HepG2 (cell line): Measurements from ENCODE around the gene STX1B. TPM values are rescaled to one million over a fixed set of nuclear protein-coding genes. Genes with fewer than 3 reads are reported as not detected.

Experiments
- ARNTL ChIP-seq: sonication (generic); formaldehyde crosslinking; IDR thresholded peaks from 2 replicates; pipeline ENCODE4 v1.4.0; 2020; ENCODE audit warnings: mild to moderate bottlenecking, missing genetic modification reagents
- ETV6 ChIP-seq: sonication (generic); formaldehyde crosslinking; conservative IDR thresholded peaks from 2 replicates; pipeline ENCODE4 v1.4.0; 2020; ENCODE audit warnings: missing genetic modification reagents
- FOXA3 ChIP-seq: IDR thresholded peaks from 2 replicates; pipeline ENCODE4 v1.6.1; 2016; ENCODE audit warnings: missing genetic modification reagents, missing compliant biosample characterization
- GABPB1 ChIP-seq: IDR thresholded peaks from 2 replicates; pipeline ENCODE4 v1.6.1; 2016; ENCODE audit warnings: mild to moderate bottlenecking, missing genetic modification reagents, moderate library complexity, missing compliant biosample characterization
- GTF2F1 ChIP-seq: fragments of 150-350 bp; IDR thresholded peaks from 2 replicates; pipeline ENCODE4 v1.6.1; 2014; ENCODE audit warnings: low read length
- IRF1 ChIP-seq: sonication (generic); formaldehyde crosslinking; IDR thresholded peaks from 2 replicates; pipeline ENCODE4 v1.4.0; 2020; ENCODE audit warnings: low read depth, mild to moderate bottlenecking, missing genetic modification reagents
- KDM1A ChIP-seq: IDR thresholded peaks from 2 replicates; pipeline ENCODE4 v1.6.1; 2016; ENCODE audit warnings: missing compliant biosample characterization
- NFE2L2 ChIP-seq: fragments of 150-350 bp; IDR thresholded peaks from 2 replicates; pipeline ENCODE4 v1.6.1; 2014; ENCODE audit warnings: low read length
- NFKBIZ ChIP-seq: IDR thresholded peaks from 2 replicates; pipeline ENCODE4 v1.6.1; 2018; ENCODE audit warnings: missing genetic modification reagents, missing compliant biosample characterization
- RAD21 ChIP-seq: fragments of 450-650 bp; formaldehyde crosslinking; IDR thresholded peaks from 2 replicates; pipeline ENCODE4 v1.5.0; 2020; ENCODE audit warnings: mild to moderate bottlenecking
- THYN1 ChIP-seq: sonication (generic); formaldehyde crosslinking; IDR thresholded peaks from 2 replicates; pipeline ENCODE4 v1.8.1; 2023; ENCODE audit warnings: low read depth, mild to moderate bottlenecking, moderate library complexity, missing genetic modification reagents, borderline replicate concordance
- TOE1 ChIP-seq: sonication (generic); formaldehyde crosslinking; IDR thresholded peaks from 2 replicates; pipeline ENCODE4 v1.4.0; 2020; ENCODE audit warnings: mild to moderate bottlenecking, missing genetic modification reagents
- ZBTB38 ChIP-seq: sonication (generic); formaldehyde crosslinking; IDR thresholded peaks from 2 replicates; pipeline ENCODE4 v1.5.1; 2020; ENCODE audit warnings: mild to moderate bottlenecking, missing genetic modification reagents
- ZFY ChIP-seq: sonication (generic); formaldehyde crosslinking; IDR thresholded peaks from 2 replicates; pipeline ENCODE4 v1.4.0; 2020; ENCODE audit warnings: missing genetic modification reagents
- ZNF280D ChIP-seq: sonication (generic); formaldehyde crosslinking; IDR thresholded peaks from 2 replicates; pipeline ENCODE4 v1.5.1; 2020; ENCODE audit warnings: mild to moderate bottlenecking, missing genetic modification reagents
- ZNF414 ChIP-seq: sonication (generic); formaldehyde crosslinking; IDR thresholded peaks from 2 replicates; pipeline ENCODE4 v1.5.0; 2020; ENCODE audit warnings: missing genetic modification reagents
- ZNF431 ChIP-seq: sonication (generic); formaldehyde crosslinking; IDR thresholded peaks from 2 replicates; pipeline ENCODE4 v1.9.0; 2022; ENCODE audit warnings: missing genetic modification reagents, low read depth, mild to moderate bottlenecking, borderline replicate concordance
- ZNF451 ChIP-seq: sonication (generic); formaldehyde crosslinking; IDR thresholded peaks from 2 replicates; pipeline ENCODE4 v1.5.0; 2020; ENCODE audit warnings: mild to moderate bottlenecking, missing genetic modification reagents
- ZNF512 ChIP-seq: sonication (generic); formaldehyde crosslinking; IDR thresholded peaks from 2 replicates; pipeline ENCODE4 v1.4.0; 2020; ENCODE audit warnings: mild to moderate bottlenecking, missing genetic modification reagents
- ZNF761 ChIP-seq: sonication (generic); formaldehyde crosslinking; conservative IDR thresholded peaks from 2 replicates; pipeline ENCODE4 v1.4.0; 2020; ENCODE audit warnings: mild to moderate bottlenecking, missing genetic modification reagents
- ZNF770 ChIP-seq: sonication (generic); formaldehyde crosslinking; IDR thresholded peaks from 2 replicates; pipeline ENCODE4 v1.5.0; 2020; ENCODE audit warnings: mild to moderate bottlenecking, missing genetic modification reagents
- ZNF777 ChIP-seq: sonication (generic); formaldehyde crosslinking; IDR thresholded peaks from 2 replicates; pipeline ENCODE4 v1.4.0; 2020; ENCODE audit warnings: missing genetic modification reagents
- ZNF850 ChIP-seq: sonication (generic); formaldehyde crosslinking; conservative IDR thresholded peaks from 2 replicates; pipeline ENCODE4 v1.9.0; 2021; ENCODE audit warnings: mild to moderate bottlenecking, missing genetic modification reagents
- polyA plus RNA-seq, 8 experiments: library from polyadenylated mRNA; depleted of rRNA in 3 of 8; stranded (reverse) in 7 of 8; unstranded in 1 of 8; fragments of >200 nt; fragmentation: Illumina TruSeq in 4 of 8; extraction: Trizol in 4 of 8; gene quantifications; 2 replicates each; pipeline versions ENCODE4 v1.2.1 to v1.2.3, GENCODE V29; 2011 to 2016; ENCODE audit warnings: low read depth in 4 of 8, missing spikeins in 1 of 8, mixed read lengths in 1 of 8; ENCODE audit not compliant: insufficient read depth in 1 of 8
- total RNA-seq, 5 experiments: library from RNA; depleted of rRNA; stranded (reverse); fragments of >200 nt; fragmentation: Illumina TruSeq; extraction: Trizol; gene quantifications; 2 replicates each; pipeline ENCODE4 v1.2.3, GENCODE V29; 2016; ENCODE audit warnings: low read depth in 1 of 5

The STX1B gene
- total and polyA plus RNA-seq, 2 of the 13 experiments (the other 11 are each of a cell fraction or from before 2014, with no cell fraction given), result 2.1 to 3.0 TPM

GRCh38 chr16:30985401-30986128, 24.9 kb downstream of the STX1B start (continued):
- TF ChIP-seq ZNF770 (CRISPR knock-in tag) (peak; percentile 75), ZNF761 (CRISPR knock-in tag) (no peak), ZFY (CRISPR knock-in tag) (peak; percentile 88), ZNF280D (CRISPR knock-in tag) (no peak), ZNF431 (CRISPR knock-in tag) (no peak; the same call in 1 of the 2 replicates), ETV6 (no peak), TOE1 (CRISPR knock-in tag) (no peak), GTF2F1 (no peak), ZNF850 (no peak), ZNF777 (peak; percentile 58), ZBTB38 (CRISPR knock-in tag) (peak; percentile 35), RAD21 (CRISPR knock-in tag) (peak; percentile 99), NFKBIZ (no peak), IRF1 (0 out of 2 replicates have a peak, but pooled peaks have one; percentile 26), FOXA3 (CRISPR knock-in tag) (no peak; the same call in 1 of the 2 replicates), ZNF512 (no peak), ARNTL (CRISPR knock-in tag) (peak; percentile 83; the same call in 1 of the 2 replicates), ZNF414 (peak; percentile 27), THYN1 (CRISPR knock-in tag) (0 out of 2 replicates have a peak, but pooled peaks have one; percentile 66), GABPB1 (CRISPR knock-in tag) (peak; percentile 66), NFE2L2 (no peak), KDM1A (CRISPR knock-in tag) (no peak), ZNF451 (CRISPR knock-in tag) (peak; percentile 91)
